ENCODE data around the gene EXOC7.

Gene EXOC7

DNA sequence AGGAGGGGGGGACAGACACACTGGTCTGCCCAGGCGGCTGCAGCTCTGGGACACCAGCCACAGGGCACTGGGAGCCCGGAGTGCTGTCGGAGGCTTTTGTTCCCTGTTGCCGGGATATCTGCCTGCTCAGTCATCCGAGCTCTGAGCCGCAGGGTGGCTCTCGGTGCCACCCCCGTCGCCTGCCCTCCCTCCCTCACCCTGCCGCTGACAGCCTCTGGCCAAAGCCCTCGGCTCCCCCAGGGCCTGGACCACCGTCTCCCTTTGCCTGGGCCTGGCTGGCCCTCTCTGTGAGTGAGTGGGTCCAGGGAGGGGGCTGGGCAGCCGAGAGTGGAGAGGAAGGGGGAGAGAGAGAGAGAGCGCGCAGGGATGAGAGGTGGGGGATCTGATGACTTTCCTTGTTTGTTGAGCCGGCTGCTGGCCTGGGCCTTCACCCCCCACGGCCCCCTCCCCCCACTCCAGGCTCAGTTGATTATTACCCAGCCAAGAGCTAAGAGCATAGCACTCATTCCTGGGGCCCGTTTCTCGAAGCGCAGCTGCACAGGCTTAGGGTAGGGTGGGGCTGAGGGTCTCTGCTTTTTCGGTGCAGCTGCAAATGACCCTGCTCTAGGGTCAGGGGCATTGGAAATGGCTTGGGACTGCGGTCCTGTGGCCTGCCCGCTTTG is 34.8 kb upstream of the EXOC7 start:
- no peak for DNase-seq (ENCODE audit: low read depth in 2 of 2)

DNA sequence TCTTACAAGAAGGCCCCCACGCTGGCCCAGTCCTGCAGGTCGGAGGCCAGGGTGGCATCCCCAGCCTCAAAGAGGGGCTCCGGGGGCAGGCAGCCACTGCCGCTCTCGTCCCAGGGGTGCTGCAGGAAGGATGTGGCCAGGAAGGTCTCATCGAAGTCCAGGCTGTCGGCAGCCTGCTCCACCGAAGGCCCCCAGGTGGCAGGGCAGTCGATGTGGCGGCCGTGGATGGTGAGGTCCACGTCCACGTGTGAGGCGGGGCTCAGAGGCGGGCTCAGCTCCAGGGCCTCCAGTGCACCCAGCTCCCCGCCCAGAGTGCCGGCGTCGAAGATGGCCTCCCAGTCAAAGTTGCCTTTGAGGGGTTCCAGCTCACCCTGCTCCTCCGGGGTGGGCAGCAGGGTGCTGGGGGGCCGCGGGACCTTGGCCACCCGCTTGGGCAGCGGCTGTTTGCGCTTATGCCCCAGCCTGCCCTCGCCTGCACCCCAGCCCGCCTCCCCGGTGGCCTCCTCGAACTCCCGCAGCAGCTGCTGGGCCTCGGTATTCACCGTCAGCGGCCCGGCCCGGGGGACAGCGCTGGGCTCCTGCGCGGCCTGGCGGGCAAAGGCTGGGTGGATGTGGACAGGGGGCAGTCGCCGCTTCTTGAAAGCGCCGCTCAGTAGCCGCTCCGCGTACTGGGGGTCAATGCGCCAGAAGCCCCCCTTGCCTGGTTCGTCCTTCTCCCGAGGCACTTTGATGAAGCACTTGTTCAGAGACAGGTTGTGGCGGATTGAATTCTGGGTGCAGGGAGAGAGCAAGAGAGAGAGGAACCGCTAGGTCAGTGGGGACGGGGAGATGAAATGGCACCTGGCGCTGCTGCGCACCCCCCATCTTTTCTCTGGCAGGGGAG is 34.0 kb upstream of the EXOC7 start:
- no peak for DNase-seq (ENCODE audit: low read depth in 2 of 2)

DNA sequence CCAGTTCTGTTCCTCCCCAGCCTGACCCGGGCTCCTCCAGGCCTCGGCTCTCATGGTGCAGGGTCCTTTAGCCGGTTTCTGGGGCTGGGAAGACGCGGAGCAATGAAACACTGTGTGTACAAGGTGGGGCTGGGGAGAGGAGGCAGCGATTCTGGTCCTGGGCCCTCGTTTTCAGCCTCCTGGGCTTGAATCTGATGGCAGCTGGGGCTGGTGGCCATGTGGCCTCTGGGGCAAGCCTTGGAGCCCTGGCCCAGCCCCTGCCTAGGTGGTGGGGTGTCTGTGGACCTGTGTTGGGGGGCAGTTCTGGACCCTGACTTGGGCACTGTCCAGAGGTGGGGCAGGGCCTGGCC is 33.4 kb upstream of the EXOC7 start:
- DNase-seq (ENCODE audit: low read depth in 2 of 2) = no peak

DNA sequence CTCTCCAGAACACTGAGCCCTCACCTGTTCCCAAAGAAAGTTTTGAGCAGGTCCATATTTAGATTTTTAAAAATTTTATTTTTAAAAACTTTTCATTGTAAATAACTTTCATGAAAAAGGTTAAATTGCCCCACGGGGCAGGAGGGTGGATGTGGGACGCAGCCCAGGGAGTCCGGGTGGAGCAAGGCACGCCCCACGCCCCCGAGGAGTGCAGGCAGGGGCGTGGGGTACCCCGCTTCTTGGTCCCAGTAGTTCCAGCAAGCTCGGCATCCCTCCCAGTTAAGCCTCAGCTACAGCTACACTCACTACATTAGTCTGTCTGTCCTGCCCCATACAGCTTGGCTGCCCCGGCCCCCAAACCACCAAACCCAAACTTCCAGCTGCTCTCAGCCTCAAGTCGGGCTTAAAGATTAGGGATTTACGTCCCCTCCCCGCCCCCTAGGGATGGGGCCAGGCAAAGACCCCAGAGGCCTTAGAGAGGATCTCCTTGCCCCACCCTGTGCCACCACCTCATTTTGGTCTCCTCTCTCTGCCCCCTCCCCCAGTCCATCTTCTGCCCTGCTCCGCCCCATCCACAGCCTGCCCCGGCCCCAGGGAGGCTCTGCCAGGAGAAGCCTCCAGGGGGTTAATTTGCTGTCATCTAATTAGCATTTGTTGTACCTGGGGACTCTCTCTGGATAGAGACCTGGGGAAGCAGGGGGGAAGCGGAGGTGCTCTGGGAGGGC is 32.9 kb upstream of the EXOC7 start:
- no peak for DNase-seq (ENCODE audit: low read depth in 2 of 2)

DNA sequence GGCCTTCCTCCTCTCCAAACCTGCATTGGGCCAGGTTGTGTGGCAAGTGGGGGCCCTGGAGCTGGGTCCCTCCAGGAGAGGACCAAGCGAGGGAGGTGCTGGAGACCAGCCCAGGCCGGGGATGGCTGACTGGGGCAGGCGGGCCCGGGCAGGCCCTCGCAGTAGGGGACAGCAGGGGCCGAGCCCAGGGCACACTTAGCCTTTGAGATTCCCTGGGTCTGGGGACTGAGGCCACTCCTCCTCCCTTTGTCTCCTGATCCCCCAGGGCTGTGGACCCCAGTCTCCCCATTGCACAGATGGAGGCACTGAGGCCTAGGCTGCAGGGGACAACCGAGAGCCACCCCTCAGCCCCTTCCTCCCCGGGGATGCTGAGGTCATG is 32.2 kb upstream of the EXOC7 start:
- no peak for DNase-seq (ENCODE audit: low read depth in 2 of 2)

DNA sequence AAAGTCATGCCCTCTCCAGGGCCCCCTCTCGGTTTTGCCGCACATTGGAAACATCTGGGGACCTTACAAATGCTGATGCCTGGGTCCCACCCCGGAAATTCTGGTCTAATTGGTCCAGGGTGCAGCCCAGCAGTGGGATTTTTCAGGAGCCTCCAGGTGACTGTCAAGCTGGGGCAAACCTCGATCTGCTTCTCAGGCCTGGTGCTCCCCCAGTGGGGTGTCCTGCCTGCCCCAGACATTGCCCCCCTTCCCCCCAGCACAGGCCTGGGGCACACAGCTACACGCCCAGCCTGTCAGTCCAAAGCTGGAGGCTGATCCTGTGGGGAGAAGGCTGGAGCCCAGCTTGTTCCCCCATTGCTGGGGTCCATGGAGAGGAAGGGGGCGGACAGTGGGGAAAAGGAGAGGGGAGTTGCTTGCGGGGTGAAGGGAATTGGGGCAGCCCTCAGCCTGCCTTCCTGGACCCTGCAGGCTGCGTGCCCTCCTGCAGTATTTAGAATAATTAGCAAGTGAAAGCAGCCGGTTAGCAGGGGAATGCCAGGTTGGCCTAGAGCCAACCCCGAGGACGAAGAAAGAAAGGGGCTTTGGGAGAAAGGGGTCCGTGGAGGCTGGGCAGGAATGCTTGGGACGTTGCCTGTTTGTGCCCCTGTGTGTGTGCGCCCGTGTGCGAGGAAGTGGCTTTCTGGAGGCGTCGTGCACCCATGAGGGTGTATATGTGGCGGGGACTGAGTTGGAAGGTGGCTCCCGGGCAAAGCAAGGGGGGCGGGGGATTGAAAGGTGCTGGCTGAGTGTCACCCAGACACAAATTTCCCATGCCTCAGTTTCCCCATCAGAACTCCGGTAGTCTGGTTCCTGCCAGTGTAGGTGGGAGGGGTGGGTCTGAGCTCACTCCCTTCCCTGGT is 31.6 kb upstream of the EXOC7 start:
- DNase-seq (ENCODE audit: low read depth in 2 of 2) = no peak

DNA sequence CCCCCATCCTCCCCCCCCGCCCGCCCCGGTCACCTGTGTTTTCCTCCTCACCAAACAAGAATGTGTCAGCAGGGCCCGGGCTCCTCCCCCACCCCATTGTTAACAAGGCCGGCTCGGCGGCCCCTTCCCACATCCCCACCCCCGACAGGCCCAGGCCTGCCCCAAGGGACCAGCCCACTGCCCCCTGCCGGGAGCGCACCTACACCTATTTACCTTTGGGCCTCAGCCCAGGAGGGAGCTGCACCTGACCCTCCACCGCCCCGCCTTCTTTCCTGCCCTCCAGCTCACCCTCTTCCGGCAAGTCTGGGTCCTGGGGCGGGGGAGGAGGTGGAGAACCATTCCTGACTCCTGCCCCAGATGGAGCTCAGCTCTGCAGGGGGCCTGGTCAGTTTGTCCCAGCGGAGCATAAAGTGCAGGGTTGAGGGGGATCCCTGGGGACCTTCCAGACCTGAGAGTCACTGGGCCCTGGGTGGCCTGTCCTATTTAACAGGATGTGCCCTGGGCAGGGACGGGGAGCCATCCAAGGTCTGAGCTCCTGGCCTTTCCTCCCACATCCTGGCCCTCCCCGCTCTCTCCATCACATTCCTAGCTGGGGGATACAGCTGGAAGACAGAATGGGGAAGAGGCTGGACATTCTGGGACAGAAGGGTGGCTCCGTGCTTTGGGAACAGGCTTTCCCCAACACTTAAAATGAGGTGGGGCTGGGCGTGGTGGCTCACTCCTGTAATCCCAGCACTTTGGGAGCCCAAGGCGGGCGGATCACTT is 29.2 kb upstream of the EXOC7 start:
- no peak for DNase-seq (ENCODE audit: low read depth in 2 of 2)

DNA sequence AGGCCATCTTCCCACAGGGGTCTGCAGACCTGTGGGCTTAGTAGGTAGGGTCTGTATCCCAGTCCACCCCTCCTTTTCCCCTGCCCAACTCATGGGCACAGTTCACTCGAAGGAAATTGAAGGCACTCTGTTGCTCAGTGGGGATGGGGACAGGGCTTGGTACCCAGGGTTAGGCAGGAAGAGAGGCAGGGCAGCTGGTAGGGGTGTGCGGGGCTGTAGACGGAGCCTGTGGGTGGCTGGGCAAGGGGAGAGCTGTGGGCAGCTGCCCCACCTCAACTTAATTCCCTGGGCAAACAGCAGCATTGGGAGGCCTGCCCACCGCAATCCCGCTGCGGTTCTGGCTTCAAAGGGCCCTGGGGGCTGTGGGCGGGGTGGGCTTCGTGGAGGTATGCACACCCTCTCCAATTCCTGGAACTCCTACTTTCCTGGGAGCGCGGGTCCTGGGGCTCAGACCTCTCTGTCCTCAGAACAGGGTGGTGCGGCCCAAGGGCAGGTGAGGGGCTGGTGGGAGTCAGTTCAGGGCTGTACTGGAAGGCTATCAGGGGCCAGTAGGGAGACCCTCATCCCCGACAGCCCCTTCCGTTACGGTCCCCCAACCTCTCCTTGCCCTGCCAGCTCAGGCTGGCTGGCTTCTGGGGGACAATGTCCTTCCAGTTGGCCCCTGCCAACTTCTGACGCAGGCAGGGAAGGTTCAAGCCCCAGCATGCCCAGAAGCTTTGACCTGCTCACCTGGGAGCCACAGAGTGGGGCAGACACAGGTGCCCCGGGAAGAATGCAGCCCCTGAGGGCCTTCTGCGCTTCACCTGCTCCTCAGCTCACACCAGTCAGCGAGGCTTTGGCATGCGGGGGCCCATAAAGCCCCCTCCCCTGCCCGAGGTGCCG is 28.3 kb upstream of the EXOC7 start:
- DNase-seq (ENCODE audit: low read depth in 2 of 2) = no peak

DNA sequence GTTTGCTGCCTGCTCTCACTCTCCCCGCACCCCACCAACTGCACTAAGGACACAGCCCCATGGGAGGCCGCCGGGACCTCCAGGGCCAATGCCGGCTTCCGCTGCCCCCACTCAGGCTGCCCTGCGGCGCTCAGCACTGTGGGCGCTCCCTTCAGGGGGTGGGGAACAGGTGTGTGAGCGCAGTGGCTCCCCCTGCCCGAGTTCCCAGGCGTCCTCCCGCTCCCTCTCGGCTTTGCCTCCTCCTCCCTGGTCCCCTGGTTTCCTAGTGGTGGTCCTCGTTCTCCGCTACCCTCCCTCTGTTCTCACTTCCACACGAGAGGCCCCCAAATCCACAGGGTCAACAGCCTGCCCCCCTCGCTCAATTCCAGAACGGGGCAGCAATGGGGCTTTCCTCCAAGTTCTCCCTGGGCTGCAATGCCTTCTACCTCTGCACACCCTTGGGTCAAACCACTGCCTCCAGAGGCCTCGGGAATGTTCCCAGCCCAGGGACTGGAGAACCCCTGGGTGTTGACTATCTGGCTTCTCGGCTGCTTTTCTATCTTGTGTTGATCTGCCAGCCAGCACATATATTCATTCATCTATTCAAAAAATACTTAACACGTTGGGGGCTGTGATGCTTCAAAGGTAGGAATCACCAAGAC is 27.6 kb upstream of the EXOC7 start:
- DNase-seq (ENCODE audit: low read depth in 2 of 2) = no peak

DNA sequence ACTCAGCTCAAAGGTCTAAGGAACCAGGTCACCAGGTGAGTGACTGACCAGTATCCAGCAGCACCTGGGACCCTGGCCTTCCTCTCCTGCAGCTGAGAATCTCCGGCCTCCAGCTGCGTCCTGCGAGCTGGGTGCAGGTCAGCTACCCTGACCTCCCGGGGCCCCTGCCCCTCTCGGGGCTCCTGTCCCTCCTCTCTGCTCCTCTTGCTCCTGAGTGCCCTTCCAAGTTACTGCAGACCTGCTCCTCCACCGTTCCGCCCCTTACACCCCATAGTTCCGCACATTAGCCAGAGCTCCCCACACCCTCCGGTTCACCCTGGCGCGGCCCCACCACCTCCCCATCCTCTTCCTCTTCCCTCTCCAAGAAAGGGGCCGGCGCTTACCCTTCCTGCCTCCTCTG is 26.9 kb upstream of the EXOC7 start:
- no peak for DNase-seq (ENCODE audit: low read depth in 2 of 2)

DNA sequence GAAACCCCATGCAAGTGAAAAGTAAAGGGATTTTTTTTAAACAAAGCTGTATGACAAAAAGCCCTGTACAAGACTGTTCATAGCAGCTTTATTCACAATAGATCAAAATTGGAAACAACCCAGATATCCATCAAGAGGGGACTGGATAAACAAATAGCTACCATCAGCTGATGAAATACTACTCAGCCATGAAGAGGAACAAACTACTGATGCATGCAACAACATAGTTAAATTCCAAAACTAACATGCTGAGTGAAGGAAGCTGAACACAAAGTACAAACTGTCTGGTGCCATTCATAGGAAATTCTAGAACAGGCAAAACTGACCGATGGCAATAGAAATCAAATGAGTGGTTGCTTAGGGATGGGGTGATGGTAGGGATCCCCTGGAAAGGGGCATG is 22.3 kb upstream of the EXOC7 start:
- DNase-seq (ENCODE audit: low read depth in 2 of 2) = no peak

DNA sequence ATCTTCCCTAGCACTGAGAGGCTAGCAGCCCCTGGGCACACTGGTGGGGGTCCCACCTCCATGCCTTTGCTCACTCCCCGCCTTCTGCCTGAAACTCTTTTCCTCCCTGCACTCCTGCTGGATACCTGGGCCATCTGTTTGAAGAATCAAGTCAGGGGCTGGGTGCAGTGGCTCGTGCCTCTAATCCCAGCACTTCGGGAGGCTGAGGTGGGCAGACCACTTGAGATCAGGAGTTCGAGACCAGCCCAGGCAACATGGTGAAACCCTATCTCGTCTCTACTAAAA is 21.7 kb upstream of the EXOC7 start:
- DNase-seq (ENCODE audit: low read depth in 2 of 2) = no peak

DNA sequence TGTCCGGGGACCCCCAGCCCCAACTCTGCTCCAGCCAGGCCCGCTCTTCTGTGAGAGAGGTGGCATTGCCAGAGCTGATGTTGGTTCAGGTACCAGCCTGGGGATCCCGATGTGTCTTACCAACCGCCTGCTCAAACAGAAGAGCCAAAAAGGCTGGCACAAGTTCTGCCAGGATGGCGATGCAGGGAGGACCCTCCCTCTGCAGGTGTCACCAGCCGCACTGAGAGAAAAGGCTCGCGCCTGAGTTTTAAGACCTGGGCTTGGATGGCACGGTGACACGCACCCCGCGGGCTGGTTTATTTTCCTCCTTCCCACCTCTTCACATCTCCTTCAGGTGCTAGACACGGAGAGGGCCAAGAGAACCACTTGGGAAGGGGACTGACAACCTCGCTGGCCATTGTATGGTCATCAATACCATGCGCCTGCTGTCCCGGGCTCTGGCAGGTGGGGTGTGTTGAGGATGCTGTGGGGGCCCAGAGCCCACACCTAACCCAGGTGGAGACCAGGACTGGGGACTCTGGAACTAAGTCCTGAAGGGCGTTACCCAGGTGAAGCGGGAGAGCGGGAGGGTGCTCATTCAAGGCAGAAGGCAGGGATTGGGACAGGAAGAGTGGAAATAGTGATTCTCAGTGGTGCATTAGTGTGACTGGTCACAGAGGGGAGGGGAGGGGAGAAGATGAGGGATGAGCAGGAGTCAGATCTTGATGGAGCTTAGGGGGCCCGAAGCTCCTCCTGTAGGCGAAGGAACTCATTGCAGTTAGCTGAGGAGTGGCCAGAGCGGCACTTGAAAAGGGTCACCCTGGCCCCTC is 21.2 kb upstream of the EXOC7 start:
- no peak for DNase-seq (ENCODE audit: low read depth in 2 of 2)

DNA sequence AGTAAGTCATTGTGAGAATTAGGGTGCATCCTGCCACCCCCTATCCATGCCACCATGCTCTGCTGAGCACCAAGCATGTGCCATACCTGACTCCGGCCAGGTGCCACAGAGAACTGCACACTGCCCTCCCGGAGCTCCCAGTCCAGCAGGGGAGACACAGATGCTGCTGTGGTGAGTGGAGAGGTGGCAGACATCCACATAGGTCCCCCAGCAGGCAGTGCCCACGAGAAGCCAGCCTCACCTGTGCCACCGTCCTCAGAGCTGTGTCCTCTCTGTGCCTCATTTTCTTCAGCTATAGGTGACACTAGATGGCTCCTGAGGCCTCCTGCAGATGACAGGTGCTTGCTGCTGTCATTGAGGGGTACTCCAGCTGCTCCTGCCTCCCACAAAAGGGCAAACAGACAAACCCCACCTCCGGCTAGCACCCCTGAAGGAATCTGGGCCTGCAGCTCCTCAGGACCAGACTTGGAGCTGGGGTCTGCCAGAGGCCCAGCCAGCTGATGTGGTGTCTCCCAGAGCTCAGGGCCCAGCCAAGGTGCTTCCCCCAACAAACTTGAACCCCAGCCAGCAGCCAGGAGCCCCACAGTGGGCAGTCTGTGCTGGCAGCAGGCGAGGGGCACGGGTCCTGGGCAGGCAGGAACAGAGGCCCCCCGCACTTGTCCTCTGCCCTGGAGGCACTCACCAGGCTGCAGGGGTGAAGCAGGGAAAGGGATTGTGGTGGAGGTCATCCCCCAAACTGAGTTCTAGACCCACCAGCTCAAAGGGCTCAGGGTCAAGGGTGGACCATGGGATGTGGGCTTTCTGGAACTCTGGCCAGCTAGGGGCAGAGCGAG is 20.4 kb upstream of the EXOC7 start:
- no peak for DNase-seq (ENCODE audit: low read depth in 2 of 2)

DNA sequence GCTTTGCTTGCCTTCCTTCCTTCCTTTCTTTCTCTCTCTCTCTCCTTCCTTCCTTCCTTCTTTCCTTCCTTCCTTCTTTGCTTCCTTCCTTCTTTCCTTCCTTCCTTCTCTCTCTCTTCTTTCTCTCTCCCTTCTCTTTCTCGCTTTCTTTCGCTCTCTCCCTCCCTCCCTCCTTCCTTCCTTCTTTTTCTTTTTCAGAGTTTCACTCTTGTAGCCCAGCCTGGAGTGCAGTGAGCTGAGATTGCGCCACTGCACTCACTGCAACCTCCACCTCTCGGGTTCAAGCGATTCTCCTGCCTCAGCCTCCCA is 19.6 kb upstream of the EXOC7 start:
- DNase-seq (ENCODE audit: low read depth in 2 of 2) = no peak

DNA sequence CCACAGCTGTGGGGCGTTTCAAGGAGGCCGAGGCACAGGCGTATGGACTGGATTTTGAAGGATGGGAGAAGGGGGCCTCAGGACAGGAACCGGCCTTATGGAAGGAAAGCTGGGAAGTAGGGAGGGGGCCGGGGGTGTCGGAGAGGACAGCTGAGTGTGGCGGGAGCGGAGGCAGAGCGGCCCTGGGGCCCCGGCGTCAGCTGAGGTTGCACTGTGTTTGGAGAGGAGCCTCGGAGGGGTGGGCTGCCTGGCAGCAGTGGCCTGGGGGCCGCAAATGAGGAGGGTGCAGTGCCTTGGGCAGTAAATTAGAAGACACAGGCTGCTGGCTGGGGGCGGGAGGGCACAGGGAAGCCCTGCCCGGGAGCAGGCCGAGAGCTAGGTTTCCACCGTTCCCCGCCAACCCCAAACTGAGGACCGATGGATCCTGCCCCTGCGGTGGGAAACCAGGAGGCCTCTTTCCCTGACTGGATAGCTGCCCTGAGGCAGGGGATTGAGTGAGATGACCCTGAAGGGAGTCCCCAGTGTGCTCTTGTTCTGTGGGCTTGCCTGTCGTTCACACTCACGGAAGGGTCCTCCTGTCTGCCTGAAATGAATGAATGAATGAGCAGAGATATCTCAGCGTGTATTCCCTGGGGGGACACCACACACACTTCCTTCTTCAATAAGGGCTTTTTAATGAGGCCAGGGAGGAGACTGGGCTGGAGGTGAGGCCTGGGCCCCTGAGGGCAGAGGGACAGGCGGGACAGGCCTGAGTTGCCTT is 19.0 kb upstream of the EXOC7 start:
- DNase-seq (ENCODE audit: low read depth in 2 of 2) = no peak

DNA sequence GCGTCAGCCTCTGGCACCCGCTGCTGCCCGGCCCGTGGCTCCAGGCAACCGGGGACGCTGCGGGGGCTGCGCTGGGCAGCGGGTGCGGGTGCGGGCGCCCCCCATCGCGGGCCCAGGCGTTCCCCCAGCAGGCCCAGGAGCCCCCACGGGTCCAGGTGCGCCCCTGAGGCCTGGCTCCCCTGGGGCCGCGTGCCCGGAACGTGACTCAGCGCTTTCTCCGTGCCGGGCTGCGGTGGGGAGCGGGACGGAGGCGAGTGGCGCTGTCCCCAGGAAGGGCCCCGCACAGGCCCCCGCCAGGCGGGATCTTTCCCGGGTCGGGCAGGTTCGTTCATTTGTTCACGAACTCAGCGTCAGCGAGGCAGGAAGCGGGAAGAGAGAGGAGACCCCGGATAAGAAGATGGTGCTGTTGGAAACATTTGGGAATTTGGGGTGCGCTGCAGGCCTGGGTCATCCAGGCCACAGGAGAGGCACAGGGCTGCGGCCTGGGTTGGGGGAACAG is 18.4 kb upstream of the EXOC7 start:
- peak in 1 of 2 donors; percentile 34 for DNase-seq (ENCODE audit: low read depth in 2 of 2)

Data from stimulated activated CD4-positive, alpha-beta T cell treated with anti-CD3 and anti-CD28 coated beads, Interleukin-1b, Interleukin-23, amount 100 ng/mL, for 4 hours (primary cell).